ENCODE data around the gene TM2D3.

DNA sequence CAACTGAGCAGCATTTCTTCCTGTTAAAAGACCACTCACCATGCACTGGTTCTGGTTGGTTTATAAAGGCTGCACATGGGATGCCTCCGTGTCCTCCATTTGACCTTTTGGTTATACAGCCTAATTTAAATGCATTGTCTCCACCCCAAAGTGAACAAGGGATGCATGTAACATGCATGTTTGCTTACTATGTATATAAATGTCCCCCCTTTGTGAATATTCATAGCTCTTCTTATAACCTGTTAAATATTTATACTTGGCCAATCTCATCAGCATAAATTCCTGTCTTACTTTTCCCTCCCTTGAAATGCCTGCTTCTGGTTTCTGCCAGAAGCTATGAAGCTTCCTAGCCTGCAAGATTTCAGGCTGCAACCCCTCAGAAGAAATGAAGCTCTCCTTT is 44.6 kb upstream of the TM2D3 start:
- TF ChIP-seq POLR2AphosphoS5 (IDR thresholded peaks at IDR 0.05) (no peak), POLR2A (IDR thresholded peaks at IDR 0.05) (no peak), EP300 (IDR thresholded peaks at IDR 0.05) (no peak)
